Measurements from ENCODE around the gene PPIP5K2. TPM values are rescaled to one million over a fixed set of nuclear protein-coding genes. Genes with fewer than 3 reads are reported as not detected.

Gene PPIP5K2
- 33.5 and 36.2 TPM in 2 replicates for total RNA-seq

GRCh38 chr5:103119765-103120606 lies at the start of gene PPIP5K2, which contains the start of gene GIN1:
TSS of gene PPIP5K2 (plus strand) at chr5:103120301. CDS start at chr5:103129590, 9,289 bp downstream.
TSS of gene GIN1 (minus strand) at chr5:103120138. CDS start at chr5:103108707, 11,431 bp downstream.

GRCh38 chr5:103258368-103258956 lies 138.4 kb downstream of the PPIP5K2 start, which contains the start of gene MACIR:
TSS of gene MACIR (plus strand) at chr5:103258763. CDS start at chr5:103275920, 17,157 bp downstream.

Other genes starting within 250 kb of the PPIP5K2 start
- 3.2 and 6.5 TPM in 2 replicates for gene GIN1, start 163 bp upstream of the PPIP5K2 start, total RNA-seq
- gene MACIR, start 138.5 kb downstream of the PPIP5K2 start, total RNA-seq = 14.0 and 15.8 TPM in 2 replicates

Data from epithelial cell of umbilical artery (primary cell).